Measurements from ENCODE around the gene CYTH1.

CYTH1 gene

DNA sequence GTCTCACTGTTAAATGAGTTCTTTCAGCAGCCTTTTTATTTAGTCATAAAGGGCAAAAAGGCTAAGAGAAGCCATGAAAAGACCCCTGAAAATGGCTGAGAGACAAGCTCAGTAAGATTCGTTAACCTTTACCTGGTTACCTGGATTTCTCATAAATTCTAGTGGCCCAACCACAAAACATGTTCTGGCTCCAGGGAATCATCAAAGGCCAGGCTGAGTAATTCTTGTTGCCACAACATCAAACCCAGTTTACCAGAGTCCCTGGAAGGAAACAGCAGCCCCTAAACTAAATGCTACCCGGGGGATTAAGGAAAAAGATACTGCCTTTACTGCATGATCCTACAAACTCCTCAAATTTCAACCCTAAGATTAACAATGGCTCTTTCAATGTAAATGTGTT, 15.8 kb downstream of the CYTH1 start:
- Histone ChIP-seq H3K4me1 (ENCODE audit: insufficient read depth, insufficient read length) (no peaks in the 10 kb centered on the region), H3K9me3 (ENCODE audit: insufficient read depth, low read length) (no peaks in the 10 kb centered on the region), H3K27me3 (ENCODE audit: insufficient read depth, insufficient read length) (no peaks in the 10 kb centered on the region), H3K36me3 (ENCODE audit: insufficient read depth, insufficient read length, low read length) (no peaks in the 10 kb centered on the region), H3K4me3 (ENCODE audit: insufficient read length, low read depth) (no peak overlapping the region), H3K9ac (ENCODE audit: insufficient read length, low read depth) (no peak overlapping the region)
- TF ChIP-seq YY1 (IDR thresholded peaks at IDR 0.05; ENCODE audit: insufficient read depth, insufficient read length) (no peak), SUZ12 (IDR thresholded peaks at IDR 0.05; ENCODE audit: extremely low read depth, insufficient read depth, insufficient read length) (no peak), ZNF274 (IDR thresholded peaks at IDR 0.05; ENCODE audit: low read depth, low read length) (no peak)
- no peak for DNase-seq (ENCODE audit: low read depth, low spot score)

- no peak for DNase-seq (ENCODE audit: low read depth, low spot score)
- no peak overlapping the region for H3K4me3 ChIP-seq (ENCODE audit: insufficient read length, low read depth)
- no peak for TF ChIP-seq ZNF274 (IDR thresholded peaks at IDR 0.05; ENCODE audit: low read depth, low read length)
- TF ChIP-seq SUZ12 (IDR thresholded peaks at IDR 0.05; ENCODE audit: extremely low read depth, insufficient read depth, insufficient read length) = no peak
- no peak for TF ChIP-seq YY1 (IDR thresholded peaks at IDR 0.05; ENCODE audit: insufficient read depth, insufficient read length)
- H3K9ac ChIP-seq (ENCODE audit: insufficient read length, low read depth) = no peak overlapping the region
- no peaks in the 10 kb centered on the region for H3K27me3 ChIP-seq (ENCODE audit: insufficient read depth, insufficient read length)
- H3K9me3 ChIP-seq (ENCODE audit: insufficient read depth, low read length) = no peaks in the 10 kb centered on the region
- H3K36me3 ChIP-seq (ENCODE audit: insufficient read depth, insufficient read length, low read length) = no peaks in the 10 kb centered on the region
- no peaks in the 10 kb centered on the region for H3K4me1 ChIP-seq (ENCODE audit: insufficient read depth, insufficient read length)
These were observed 16.3 kb downstream of the CYTH1 start for GRCh38 chr17:78765821-78766220.

DNA sequence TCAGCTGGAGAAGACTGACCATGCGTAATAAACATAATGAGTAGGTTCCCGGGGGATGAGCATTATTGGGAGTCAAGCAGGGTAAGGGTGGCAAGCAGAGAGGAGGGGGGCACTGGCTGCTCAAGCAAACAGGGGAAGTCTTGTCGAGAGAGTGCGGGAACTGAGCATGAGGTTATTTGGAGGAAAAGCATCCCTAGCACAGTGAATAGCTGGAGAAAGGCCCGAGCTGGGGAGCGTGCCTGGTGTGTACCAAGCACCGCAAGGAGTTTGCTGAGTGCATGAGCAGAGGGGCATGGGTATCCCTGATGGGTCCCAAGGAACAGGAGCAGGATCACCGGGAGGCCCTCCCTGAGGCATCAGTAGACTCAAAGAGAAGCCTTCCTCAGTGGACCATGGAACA, 17.2 kb downstream of the CYTH1 start:
- no peaks in the 10 kb centered on the region for H3K9me3 ChIP-seq (ENCODE audit: insufficient read depth, low read length)
- no peak for TF ChIP-seq ZNF274 (IDR thresholded peaks at IDR 0.05; ENCODE audit: low read depth, low read length)
- TF ChIP-seq SUZ12 (IDR thresholded peaks at IDR 0.05; ENCODE audit: extremely low read depth, insufficient read depth, insufficient read length) = no peak
- no peak for TF ChIP-seq YY1 (IDR thresholded peaks at IDR 0.05; ENCODE audit: insufficient read depth, insufficient read length)
- H3K4me3 ChIP-seq (ENCODE audit: insufficient read length, low read depth) = no peak overlapping the region
- no peaks in the 10 kb centered on the region for H3K27me3 ChIP-seq (ENCODE audit: insufficient read depth, insufficient read length)
- no peaks in the 10 kb centered on the region for H3K4me1 ChIP-seq (ENCODE audit: insufficient read depth, insufficient read length)
- no peaks in the 10 kb centered on the region for H3K36me3 ChIP-seq (ENCODE audit: insufficient read depth, insufficient read length, low read length)
- no peak for DNase-seq (ENCODE audit: low read depth, low spot score)
- no peak overlapping the region for H3K9ac ChIP-seq (ENCODE audit: insufficient read length, low read depth)

GRCh38 chr17:78763561-78763960, 18.5 kb downstream of the CYTH1 start:
- no peak for DNase-seq (ENCODE audit: low read depth, low spot score)
- no peak overlapping the region for H3K4me3 ChIP-seq (ENCODE audit: insufficient read length, low read depth)
- no peaks in the 10 kb centered on the region for H3K36me3 ChIP-seq (ENCODE audit: insufficient read depth, insufficient read length, low read length)
- H3K9ac ChIP-seq (ENCODE audit: insufficient read length, low read depth) = no peak overlapping the region
- no peaks in the 10 kb centered on the region for H3K4me1 ChIP-seq (ENCODE audit: insufficient read depth, insufficient read length)
- no peaks in the 10 kb centered on the region for H3K9me3 ChIP-seq (ENCODE audit: insufficient read depth, low read length)
- TF ChIP-seq ZNF274 (IDR thresholded peaks at IDR 0.05; ENCODE audit: low read depth, low read length) (no peak), YY1 (IDR thresholded peaks at IDR 0.05; ENCODE audit: insufficient read depth, insufficient read length) (no peak), SUZ12 (IDR thresholded peaks at IDR 0.05; ENCODE audit: extremely low read depth, insufficient read depth, insufficient read length) (no peak)
- no peaks in the 10 kb centered on the region for H3K27me3 ChIP-seq (ENCODE audit: insufficient read depth, insufficient read length)

- Histone ChIP-seq H3K27me3 (ENCODE audit: insufficient read depth, insufficient read length) (no peaks in the 10 kb centered on the region), H3K9me3 (ENCODE audit: insufficient read depth, low read length) (no peaks in the 10 kb centered on the region), H3K4me1 (ENCODE audit: insufficient read depth, insufficient read length) (peaks cover 2% of the 10 kb centered on the region), H3K4me3 (ENCODE audit: insufficient read length, low read depth) (no peak overlapping the region), H3K9ac (ENCODE audit: insufficient read length, low read depth) (no peak overlapping the region), H3K36me3 (ENCODE audit: insufficient read depth, insufficient read length, low read length) (no peaks in the 10 kb centered on the region)
- no peak for DNase-seq (ENCODE audit: low read depth, low spot score)
- TF ChIP-seq YY1 (IDR thresholded peaks at IDR 0.05; ENCODE audit: insufficient read depth, insufficient read length) = no peak
These were observed 20.2 kb downstream of the CYTH1 start for GRCh38 chr17:78761789-78762406.

DNA sequence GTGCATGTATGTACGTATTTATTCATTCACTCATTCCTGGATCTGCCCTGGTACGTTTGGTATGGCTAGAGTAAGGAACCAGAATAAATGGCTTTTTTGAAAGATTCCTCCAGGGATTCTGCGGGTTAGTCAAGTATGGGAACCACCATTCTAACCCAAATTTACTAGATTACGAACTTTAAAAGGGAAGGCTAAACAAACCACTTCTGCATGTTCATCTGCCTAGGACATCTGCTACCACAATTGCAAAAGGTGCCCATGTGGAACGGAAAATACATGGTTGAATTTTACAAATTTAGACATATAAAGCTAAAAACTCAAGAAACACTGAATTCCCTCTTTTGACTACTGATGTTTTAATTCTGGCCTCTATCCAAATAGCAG, 22.1 kb downstream of the CYTH1 start:
- H3K9ac ChIP-seq (ENCODE audit: insufficient read length, low read depth) = no peak overlapping the region
- H3K27me3 ChIP-seq (ENCODE audit: insufficient read depth, insufficient read length) = no peaks in the 10 kb centered on the region
- H3K36me3 ChIP-seq (ENCODE audit: insufficient read depth, insufficient read length, low read length) = no peaks in the 10 kb centered on the region
- H3K4me1 ChIP-seq (ENCODE audit: insufficient read depth, insufficient read length) = peaks cover 2% of the 10 kb centered on the region
- no peak for DNase-seq (ENCODE audit: low read depth, low spot score)
- TF ChIP-seq ZNF274 (IDR thresholded peaks at IDR 0.05; ENCODE audit: low read depth, low read length) (no peak), SUZ12 (IDR thresholded peaks at IDR 0.05; ENCODE audit: extremely low read depth, insufficient read depth, insufficient read length) (no peak), YY1 (IDR thresholded peaks at IDR 0.05; ENCODE audit: insufficient read depth, insufficient read length) (no peak)
- no peaks in the 10 kb centered on the region for H3K9me3 ChIP-seq (ENCODE audit: insufficient read depth, low read length)
- no peak overlapping the region for H3K4me3 ChIP-seq (ENCODE audit: insufficient read length, low read depth)

- Histone ChIP-seq H3K9me3 (ENCODE audit: insufficient read depth, low read length) (no peaks in the 10 kb centered on the region), H3K4me1 (ENCODE audit: insufficient read depth, insufficient read length) (peaks cover 2% of the 10 kb centered on the region)
- no peak for DNase-seq (ENCODE audit: low read depth, low spot score)
These were observed 22.7 kb downstream of the CYTH1 start for GRCh38 chr17:78759203-78759968.

More at GRCh38 chr17:78759203-78759968, 22.7 kb downstream of the CYTH1 start:
- Histone ChIP-seq H3K36me3 (ENCODE audit: insufficient read depth, insufficient read length, low read length) (no peaks in the 10 kb centered on the region), H3K9ac (ENCODE audit: insufficient read length, low read depth) (no peak overlapping the region), H3K4me3 (ENCODE audit: insufficient read length, low read depth) (no peak overlapping the region), H3K27me3 (ENCODE audit: insufficient read depth, insufficient read length) (no peaks in the 10 kb centered on the region)
- no peak for TF ChIP-seq SUZ12 (IDR thresholded peaks at IDR 0.05; ENCODE audit: extremely low read depth, insufficient read depth, insufficient read length)
- no peak for TF ChIP-seq ZNF274 (IDR thresholded peaks at IDR 0.05; ENCODE audit: low read depth, low read length)
- no peak for TF ChIP-seq YY1 (IDR thresholded peaks at IDR 0.05; ENCODE audit: insufficient read depth, insufficient read length)
